ENCODE results near the gene TPM1.

TPM1 gene

GRCh38 chr15:63016234-63016633, 26.3 kb upstream of the TPM1 start:
- DNase-seq: no peak

GRCh38 chr15:63018639-63019038, 23.9 kb upstream of the TPM1 start:
- DNase-seq: peak; percentile 86

- peak; percentile 79 for DNase-seq
These were observed 22.9 kb upstream of the TPM1 start for GRCh38 chr15:63019511-63020109.

DNA sequence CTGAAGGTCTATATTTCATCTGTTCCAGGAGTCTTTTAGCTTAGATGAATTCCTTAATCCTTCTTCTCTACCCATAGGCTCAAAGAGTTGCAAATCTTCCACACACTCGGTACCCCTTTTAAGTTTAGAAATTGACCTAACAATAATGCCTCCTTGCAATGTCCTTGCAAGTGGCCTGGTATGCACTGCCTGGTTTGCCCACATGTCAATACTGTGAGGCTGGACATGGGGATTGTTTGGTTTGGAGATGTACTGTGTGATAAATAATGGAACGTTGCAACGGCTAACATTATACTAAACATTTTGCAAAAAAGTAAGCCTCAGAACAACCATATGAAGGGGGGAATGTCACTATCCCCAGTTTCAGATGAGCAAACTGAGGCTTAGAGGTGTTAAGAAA, 22.4 kb upstream of the TPM1 start:
- no peak for DNase-seq

GRCh38 chr15:63020759-63021430, 21.7 kb upstream of the TPM1 start:
- DNase-seq: no peak

DNA sequence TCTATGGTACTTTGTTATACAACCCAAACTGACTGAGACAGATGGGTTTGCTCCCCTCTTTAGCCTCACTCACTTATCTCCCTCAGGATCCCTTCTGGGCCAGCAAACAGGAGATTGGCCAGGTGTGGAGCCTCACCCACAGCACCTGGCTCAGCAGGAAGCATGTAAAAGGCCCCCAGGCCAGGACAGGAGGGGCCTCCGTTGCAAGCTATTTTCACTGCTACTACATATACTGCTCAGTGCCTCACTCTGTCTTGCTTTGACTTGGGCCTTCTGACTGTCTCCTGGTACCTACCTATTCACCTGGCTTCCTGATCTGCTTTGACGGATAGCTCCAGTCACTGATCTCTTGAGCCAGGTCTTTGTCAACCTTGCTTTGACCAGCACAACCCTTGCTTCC, 20.4 kb upstream of the TPM1 start:
- no peak for DNase-seq

GRCh38 chr15:63022663-63023062, 19.9 kb upstream of the TPM1 start:
- no peak for DNase-seq

DNA sequence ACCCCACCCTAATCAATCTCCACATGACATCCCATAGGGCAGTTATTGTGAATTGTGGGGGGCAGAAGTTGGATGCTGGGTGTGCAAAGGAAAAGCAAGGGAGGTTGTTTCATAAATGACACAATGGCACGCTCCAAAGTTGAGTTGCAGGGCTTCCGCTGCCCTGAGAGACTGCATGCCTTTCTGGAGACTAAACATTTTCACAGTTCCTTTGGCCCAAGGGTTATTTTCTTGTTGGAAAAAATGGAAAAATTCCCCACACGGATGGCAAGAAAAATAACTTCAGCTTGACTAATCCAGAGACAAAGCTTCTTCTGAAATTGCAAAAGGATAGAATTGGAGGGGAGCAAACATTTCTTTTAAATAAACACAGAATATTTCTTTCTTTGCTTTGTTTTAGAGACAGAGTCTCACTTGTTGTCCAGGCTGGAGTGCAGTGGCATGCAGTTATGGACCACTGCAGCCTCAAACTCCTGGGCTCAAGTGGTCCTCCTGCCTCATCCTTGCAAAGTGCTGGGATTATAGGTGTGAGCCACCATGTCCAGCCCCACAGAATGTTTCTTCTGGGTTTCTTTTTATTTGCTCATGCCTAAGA, 19.1 kb upstream of the TPM1 start:
- DNase-seq: peak; percentile 96

DNA sequence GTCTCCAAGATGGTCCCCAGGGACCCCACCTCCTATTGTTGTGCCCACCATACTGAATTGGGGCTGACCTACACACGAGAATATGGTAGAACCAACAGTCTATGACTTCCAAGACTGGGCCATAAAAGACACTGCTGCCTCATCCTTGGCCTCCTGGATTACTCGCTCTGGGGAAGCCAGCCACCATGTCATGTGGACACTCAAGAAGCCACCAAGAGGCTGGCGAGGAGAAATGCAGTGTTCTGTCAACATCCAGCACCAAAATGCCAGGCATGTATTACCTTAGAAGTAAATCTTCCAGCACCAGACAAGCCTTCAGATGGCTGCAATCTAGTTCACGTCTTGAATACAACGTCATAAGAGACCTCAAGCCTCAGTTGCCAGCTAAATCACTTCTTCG, 17.1 kb upstream of the TPM1 start:
- no peak for DNase-seq

- no peak for DNase-seq
These were observed 14.9 kb upstream of the TPM1 start for GRCh38 chr15:63027646-63028045.

DNA sequence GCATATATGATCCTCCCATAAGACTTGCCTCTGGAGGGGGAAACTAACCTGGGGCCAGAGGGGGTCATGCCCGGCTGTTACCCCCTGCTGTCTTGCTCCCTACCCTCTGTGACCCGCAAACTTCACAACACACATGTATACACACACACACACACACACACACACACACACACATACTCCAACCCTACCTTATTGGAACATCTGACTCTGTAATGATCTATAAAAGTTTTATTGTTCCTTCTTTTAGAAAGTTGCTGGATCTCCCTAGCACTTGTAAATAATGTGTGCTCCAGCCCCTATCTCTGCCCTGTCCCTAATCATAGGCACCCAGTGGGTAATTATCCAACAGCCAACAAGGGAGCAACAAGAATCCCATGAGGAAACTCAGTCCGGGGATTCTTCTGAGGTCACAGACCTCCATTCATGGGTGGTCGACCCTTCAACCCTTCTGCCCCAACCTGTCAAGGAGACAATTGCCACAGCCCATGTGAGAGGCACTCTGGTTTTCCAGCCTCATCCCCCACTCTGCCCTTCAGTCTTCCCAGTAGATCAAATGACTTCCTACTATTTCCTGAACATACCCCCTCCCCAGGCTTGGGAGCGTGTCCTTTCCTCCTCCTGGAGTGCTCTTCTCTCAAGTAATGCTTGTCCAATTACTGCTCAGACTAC, 14.0 kb upstream of the TPM1 start:
- no peak for DNase-seq

- DNase-seq: no peak
These were observed 12.9 kb upstream of the TPM1 start for GRCh38 chr15:63029676-63030075.

GRCh38 chr15:63030101-63030551, 12.4 kb upstream of the TPM1 start:
- DNase-seq: peak; percentile 71

- DNase-seq: no peak
These were observed 8.0 kb upstream of the TPM1 start for GRCh38 chr15:63034578-63034977.

DNA sequence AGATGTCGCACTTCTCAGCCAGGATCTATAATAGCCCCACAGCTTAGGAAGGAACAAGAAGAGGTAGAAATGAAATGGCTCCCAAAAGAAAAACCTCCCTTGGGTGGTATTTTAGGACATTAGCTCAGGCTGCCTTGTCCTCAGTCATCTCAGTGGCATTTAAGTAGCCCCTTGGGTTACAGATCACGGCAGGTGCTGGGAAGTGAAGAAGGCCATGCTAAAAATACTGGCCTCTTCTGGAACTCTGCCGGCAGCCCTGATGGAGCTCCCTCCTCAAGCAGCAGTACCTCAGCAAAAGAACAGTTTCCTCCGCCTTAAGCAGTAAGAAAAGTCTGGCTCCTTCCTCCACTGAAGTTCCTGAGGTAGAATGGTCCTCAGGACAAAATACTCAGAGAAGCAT, 7.3 kb upstream of the TPM1 start:
- DNase-seq: no peak

GRCh38 chr15:63035977-63036376, 6.6 kb upstream of the TPM1 start:
- DNase-seq: no peak

GRCh38 chr15:63037976-63038720, 4.4 kb upstream of the TPM1 start:
- DNase-seq: peak; percentile 42

GRCh38 chr15:63038926-63039673, 3.4 kb upstream of the TPM1 start:
- DNase-seq: peak; percentile 96

DNA sequence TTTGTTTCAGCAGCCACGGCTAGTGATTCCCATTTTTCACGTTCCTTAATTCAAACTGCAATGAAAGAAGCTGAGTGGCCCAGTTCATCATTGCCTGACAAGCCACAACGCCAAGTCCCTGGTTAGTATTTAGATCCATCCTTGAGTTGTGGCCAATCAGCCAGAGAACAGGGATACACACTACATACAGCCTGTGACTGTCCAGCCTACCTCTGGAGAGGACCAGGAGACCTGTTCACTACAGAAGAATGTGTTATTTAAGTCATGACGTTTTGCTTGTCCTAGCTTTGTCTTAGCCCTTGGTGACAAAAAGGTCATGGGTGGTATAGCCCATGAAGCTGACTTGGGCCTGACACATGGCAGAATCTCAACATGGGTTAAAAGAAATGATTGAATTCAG, 2.7 kb upstream of the TPM1 start:
- DNase-seq: no peak

- no peak for DNase-seq
These were observed 2.0 kb upstream of the TPM1 start for GRCh38 chr15:63040509-63040908.

DNA sequence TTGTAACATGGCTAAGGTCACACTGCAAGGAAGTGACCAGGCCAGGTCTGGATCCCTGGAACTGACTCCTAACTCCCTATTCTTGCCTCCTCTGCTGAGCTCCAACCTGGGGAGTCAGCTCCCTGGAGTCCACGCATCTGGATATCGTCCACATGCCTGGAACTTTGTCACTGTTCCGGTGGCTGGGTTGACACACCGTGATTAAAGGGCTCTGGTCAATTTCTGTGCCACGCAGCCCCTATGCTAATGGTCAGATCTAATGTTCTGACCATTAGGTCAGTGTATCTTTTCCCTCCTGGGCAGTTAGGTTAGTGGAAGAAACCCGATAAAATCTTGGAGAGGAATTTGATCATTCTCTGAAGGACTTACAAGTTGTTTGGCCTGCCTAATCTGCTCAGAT, 1.6 kb upstream of the TPM1 start:
- DNase-seq: no peak

GRCh38 chr15:63041402-63041973, 1.1 kb upstream of the TPM1 start:
- peak; percentile 13 for DNase-seq

Data from fibroblast of skin of scalp (primary cell).